Stimulated activated CD4-positive, alpha-beta T cell treated with anti-CD3 and anti-CD28 coated beads, TNF-alpha, amount 100 ng/mL, for 1 hour (primary cell): ENCODE results near the gene SCGB3A1.

ENCODE experiments used
- DNase-seq, 3 donors: peaks; one replicate each; pipeline ENCODE4 v3.0.0-alpha.2; 2020; ENCODE audit warnings: low read depth in 3 of 3, low spot score in 1 of 3

Gene SCGB3A1

DNA sequence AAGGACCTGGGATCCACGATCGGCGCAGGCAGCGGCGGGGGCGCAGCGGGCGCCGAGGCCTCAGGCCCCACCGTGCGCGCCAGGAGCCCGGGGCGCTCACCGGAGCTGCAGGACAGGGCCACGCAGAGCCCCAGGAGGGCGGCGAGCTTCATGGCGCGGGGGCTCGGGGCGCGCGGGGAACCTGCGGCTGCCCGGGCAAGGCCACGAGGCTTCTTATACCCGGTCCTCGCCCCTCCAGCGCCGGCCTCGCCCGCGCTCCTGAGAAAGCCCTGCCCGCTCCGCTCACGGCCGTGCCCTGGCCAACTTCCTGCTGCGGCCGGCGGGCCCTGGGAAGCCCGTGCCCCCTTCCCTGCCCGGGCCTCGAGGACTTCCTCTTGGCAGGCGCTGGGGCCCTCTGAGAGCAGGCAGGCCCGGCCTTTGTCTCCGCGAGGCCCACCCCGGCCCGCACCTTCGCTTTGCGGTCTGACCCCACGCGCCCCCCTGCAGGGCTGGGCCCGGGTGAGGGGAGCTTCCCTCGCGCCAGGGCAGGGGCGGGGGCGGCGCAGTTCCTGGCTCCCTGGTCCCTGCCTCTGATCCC, at the start of gene SCGB3A1:
TSS of gene SCGB3A1 (minus strand) at position 189 of the 577 bp plus-strand sequence. CDS start at position 152, 37 bp downstream.
- DNase-seq, result no peak

- no peak for DNase-seq
Measured at GRCh38 chr5:180640611-180640860, 49.2 kb upstream of the SCGB3A1 start.

DNA sequence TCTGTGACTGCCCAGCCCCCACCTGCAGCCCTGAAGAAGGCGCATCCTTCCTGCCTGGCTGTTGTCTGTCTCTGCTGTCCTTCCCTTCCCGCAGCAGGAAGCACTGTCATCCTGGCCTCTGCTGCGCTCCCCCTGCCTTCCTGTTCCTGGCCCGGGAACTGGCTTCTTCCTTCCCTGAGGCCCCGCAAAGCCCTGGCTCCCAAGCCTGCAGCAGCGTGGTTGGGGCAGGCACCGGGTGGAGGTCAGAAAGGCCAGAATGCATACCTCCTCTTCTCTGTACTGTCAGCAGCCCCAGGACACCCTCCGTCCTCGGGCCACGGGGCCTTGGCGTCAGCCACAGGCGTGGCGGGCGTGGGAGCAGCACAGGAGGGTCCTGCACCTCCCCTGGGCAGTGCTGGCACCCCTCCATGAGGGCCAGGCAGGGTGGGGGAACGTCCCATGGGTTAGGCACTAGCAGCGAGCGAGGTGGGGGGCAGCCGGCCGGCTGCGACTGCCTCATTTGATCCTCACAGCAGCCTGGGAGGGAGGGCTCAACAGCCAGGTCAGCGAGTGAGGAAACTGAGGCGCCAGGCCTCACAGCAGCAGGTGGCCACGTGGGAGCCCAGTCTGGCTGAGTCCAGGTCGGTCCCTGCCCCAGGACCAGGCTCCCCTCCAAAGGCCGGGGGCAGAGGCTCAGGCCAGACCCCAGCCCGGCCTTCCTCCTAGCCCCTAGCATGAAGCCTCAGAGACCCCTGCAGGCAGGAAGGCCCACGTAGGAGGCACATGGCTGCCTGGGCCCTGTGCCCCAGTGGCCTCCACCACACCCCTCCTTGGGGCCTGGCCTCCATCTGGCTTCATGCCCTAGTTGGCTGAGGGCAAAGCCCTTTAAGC, 48.7 kb upstream of the SCGB3A1 start:
- no peak for DNase-seq

DNA sequence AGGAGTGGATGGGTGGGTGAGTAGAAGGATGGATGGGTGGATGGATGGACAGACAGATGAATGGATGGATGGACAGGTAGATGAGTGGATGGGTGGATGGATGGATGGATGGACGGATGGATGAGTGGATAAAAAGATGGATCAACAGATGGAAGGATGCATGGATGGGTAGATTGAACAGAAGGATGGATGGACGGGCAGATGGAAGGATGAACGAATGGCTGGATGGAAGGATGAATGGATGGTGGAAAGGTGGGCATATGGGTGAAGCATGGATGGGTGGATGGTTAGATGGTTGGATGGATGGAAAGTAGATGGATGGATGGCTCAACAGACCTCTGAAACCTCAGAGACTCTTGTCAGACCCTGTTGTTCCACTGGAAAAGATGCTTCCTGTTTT, 48.0 kb upstream of the SCGB3A1 start:
- DNase-seq, result no peak

DNA sequence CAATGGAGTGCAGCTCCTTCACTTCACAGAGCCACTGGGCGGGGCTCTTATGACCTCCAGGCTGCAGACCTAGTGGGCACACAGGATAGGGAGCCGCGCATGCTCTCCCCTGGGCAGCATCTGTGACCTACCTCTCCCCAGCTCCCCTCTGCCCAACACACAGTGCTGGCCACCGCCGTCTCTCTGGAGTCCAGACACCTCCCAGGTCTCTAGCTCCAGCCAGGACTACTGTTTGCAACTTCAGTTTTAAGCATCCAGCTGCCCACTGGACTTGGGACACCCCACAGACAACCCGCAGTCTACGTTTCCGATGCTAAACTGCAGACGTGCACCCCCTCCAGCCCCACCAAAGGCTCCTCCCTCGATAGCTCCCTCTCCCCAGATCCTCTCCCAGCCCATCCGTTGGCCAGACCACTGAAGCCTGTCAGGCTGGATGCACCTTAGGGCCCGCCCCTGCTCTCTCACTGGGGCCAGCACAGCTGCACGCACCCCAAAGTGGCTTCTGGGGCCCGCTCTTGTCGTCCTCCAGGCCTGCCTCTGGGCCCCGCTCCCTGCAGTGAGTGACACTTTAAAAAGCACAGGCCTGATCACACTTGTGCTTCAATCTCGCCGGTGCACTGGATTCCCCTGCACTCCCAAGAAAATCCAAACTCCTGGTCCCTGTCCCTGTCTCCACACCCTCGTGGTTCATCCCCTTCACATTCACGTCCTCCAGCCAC, 46.8 kb upstream of the SCGB3A1 start:
- DNase-seq, result no peak

DNA sequence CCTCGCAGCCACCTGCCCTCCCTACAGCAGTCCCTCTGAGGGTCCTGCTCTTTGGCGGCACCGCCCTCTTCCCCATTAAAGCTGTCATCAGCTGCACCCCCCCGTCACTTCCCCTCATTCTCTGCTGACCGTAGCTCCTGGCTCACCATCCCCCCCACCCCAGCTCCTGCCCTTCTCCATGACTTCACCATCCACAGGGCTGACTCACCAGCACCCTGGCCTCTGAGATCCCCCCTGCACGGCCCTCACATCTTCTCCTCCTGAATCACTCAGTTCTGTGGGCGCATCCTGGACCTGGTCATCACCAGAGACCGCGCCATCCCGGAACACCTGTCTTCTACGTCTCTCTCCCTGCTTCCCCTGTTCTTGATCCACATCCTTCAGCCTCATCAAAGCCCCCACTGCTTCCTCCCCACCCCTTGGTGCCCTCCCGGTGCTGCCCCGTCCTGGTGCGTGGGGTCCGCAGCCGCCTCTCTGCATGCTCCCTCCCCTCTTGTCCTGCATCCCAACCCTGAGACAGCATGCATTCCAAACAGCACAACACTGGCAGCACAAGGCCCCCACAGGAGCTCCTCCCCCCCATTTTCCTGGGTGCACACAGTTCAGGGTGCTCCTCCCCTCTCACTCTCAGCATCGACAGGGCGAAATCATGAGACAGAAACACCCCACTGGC, 45.2 kb upstream of the SCGB3A1 start:
- no peak for DNase-seq

DNA sequence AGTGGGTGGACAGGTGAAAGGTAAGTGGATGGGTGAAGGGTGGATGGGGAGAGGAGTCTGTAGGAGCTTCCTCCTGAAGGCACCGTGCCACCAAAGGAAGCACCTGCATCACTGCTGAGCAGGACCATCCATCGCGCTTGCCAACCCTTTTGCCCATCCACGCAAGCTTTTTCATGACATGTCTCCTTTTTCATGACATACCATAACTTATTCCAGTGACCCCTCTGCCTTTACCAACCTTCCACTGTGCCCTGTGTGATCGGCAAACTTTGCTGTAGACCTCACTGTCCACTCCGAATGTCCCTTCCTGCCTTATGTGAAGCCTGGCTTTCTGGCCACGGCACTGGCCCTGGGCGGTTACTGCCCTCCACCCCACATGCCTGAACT, 44.7 kb upstream of the SCGB3A1 start:
- DNase-seq, result no peak

DNA sequence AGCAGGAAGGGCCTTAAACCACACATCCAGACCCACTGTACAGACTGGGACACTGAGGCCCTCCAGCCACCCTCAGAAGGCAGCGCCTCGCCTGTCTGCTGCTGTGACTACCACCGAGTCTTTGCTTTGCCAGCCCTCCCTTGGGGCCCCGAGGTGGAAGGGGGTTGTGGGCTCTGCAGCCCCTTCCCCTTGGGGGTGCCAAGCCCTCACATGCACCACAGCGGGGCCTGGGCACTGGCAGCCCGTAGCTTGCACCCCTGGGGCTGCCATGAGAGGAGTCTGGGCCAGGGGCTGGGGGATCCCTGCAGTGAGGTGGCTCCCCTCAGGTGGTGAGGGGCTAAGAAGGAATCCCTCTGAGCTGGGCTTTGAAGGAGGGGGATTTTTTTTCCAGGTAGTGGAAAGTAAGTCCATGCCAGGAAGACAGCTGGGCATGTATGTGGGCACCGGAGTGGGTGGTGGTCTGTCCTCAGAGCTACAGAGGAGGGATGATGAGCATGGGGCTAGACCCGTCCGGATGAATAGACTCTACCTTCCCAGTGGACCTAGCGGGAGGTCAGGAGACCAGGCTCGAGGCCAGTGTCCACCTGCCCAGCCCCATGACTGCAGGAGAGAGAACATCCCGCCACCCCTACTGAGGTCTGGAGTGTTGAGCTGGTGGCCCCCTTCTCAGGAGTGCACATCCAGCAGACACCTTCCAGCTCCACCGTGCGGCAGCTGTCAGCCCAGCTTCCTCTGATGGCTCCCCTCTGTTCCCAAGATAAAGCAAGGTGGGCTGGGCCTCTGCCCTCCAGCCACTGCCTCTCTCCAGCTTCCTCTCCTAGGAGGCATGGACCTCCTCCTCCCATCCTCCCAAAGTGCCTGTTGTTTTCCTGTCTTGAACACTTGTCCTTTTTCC, 42.2 kb upstream of the SCGB3A1 start:
- DNase-seq, result no peak

GRCh38 chr5:180632768-180633167, 41.5 kb upstream of the SCGB3A1 start:
- no peak for DNase-seq

DNA sequence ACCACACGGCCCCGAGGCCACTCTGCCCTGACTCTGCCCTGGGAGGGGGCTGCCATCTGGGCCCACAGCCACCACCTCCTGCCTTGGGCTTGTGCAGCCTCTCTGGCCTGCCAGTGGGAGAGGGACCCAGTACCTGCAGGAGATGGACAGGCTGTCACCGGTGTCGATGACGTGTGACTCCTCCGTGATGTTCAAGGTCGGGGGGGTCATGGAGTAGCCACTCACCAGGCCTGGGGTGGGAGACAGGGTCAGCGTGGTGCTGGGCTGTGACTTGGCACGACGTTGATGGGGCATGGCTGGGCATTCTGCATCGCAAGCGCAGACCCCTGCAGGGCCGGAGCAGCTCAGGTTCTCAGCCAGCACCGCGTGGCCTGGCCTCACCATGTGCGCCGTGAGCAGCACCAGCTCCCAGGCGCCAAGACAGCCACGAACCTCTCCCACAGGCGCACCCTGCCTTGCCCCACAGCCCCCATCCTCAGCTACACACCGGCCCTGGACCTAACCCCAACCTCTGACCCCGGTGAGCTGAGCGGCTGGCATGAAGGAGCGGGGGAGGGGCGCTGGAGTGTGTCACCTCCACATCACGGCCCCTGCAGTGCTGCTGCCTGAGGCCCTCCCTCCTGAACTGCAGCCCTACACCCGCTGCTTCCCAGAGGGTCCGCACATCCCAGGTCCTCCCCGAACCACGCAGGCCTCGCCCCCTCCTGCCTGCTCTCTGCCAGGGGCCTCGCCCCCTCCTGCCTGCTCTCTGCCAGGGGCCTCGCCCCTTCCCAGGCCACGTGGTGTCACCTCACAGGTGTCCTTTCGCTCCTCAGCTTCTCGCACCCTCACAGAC, 40.5 kb upstream of the SCGB3A1 start:
- DNase-seq, result no peak

GRCh38 chr5:180630426-180630825, 39.1 kb upstream of the SCGB3A1 start:
- no peak for DNase-seq

GRCh38 chr5:180629831-180630382, 38.6 kb upstream of the SCGB3A1 start:
- no peak for DNase-seq

- DNase-seq, result no peak
Measured at GRCh38 chr5:180628827-180629750, 37.8 kb upstream of the SCGB3A1 start.

DNA sequence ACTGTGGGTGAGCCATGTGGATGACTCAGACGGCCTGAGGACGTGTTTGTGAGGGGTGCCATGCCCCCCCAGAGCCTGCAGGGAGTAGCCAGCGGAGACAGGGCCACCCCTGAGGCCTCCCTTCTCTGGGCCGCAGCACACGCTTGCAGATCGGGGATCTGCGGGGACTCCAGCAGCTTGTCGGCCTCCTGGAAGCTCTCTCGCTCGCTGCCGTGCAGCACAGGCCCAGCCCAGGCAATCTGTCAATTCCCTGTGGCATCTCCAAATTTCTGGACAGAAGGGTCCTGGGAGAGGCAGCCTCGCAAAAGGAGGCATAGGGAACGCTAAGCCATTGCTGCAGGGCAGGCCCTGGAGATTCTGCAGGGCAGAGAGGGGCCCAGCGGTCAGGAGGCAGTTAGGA, 36.9 kb upstream of the SCGB3A1 start:
- DNase-seq, result no peak

- DNase-seq, result no peak
Measured at GRCh38 chr5:180627386-180628120, 36.3 kb upstream of the SCGB3A1 start.

GRCh38 chr5:180626661-180627385, 35.5 kb upstream of the SCGB3A1 start:
- DNase-seq, result no peak
